ENCODE results near the gene TRPM5. TPM values are rescaled to one million over a fixed set of nuclear protein-coding genes. Genes with fewer than 3 reads are reported as not detected.

Gene TRPM5
- total and polyA plus RNA-seq, 9 of the 15 experiments (the other 6 are each of a cell fraction or from before 2014, with no cell fraction given), result not detected

- no peak for TF ChIP-seq ZNF609 (CRISPR knock-in tag; IDR thresholded peaks at IDR 0.05; ENCODE audit: borderline replicate concordance)
These were observed 22.9 kb downstream of the TRPM5 start (continued) for GRCh38 chr11:2421226-2421994.

- peaks cover 2% of the 10 kb centered on the region for H3K9me1 ChIP-seq (ENCODE audit: control insufficient read depth, insufficient read depth, low read length)
- CTCF ChIA-PET (ENCODE audit: low intra/inter-chr PET ratio), result interaction anchor here (0.6 to 4.3 kb wide), 10 partner anchors 20 to 254 kb away, joined by 3 to 85 read pairs (median 4); partner anchors contain the start of gene TSSC4
- no peaks in the 10 kb centered on the region for H3K9me3 ChIP-seq (replicated peaks; ENCODE audit: control insufficient read depth, insufficient read depth, low read depth, low read length)
- no TSS peak for BruUV-seq (replicated peaks)
- peaks cover 0 to 54% of the 10 kb centered on the region in 2 experiments; a peak in 3 of 5 replicates for H3K4me1 ChIP-seq (replicated peaks in 1 of 2; ENCODE audit: control insufficient read depth in 2 of 2, insufficient read depth in 2 of 2, low read length in 2 of 2)
- peak overlapping the region in 1 of 2 experiments; percentile 74; a peak in 2 of 4 replicates for H3K9ac ChIP-seq (ENCODE audit: insufficient read depth in 1 of 2, low read depth in 2 of 2, low read length in 2 of 2)
- POLR2A ChIA-PET, result interaction anchor here (0.5 to 4.3 kb wide), 6 partner anchors 9 to 222 kb away, joined by 3 to 24 read pairs (median 4); no protein-coding TSS in a partner anchor
- peak overlapping the region; percentile 23; the same call in 1 of the 2 replicates for H3K4me2 ChIP-seq (ENCODE audit: insufficient read depth, low read length)
- 15% methylated on average over 35 of the region's 44 CpGs for WGBS (ENCODE audit: insufficient coverage, low coverage, missing lambda C conversion rate)
- no peaks in the 10 kb centered on the region for H3K79me2 ChIP-seq (ENCODE audit: control insufficient read depth, insufficient read depth, low read length)
- ATAC-seq (peak; percentile 97), FAIRE-seq (peak; percentile 64), DNase-seq (ENCODE audit: extremely low read depth in 1 of 4, low spot score in 3 of 4) (peak; percentile 82 to 93 (median 91))
- in situ Hi-C loops (cut with MboI), result no loop called here
- peaks cover 3 to 65% of the 10 kb centered on the region in 2 experiments; a peak in 4 of 5 replicates for H3K27me3 ChIP-seq (ENCODE audit: control insufficient read depth in 2 of 2, insufficient read depth in 2 of 2, low read length in 2 of 2)
- H4K20me1 ChIP-seq (replicated peaks; ENCODE audit: control insufficient read depth, insufficient read depth, low read length), result peaks cover 20% of the 10 kb centered on the region; the same call in 1 of the 2 replicates
- intact Hi-C loops (cut with micrococcal nuclease), result loop anchor here (1.0 kb wide), 1 partner anchor 20 kb away; the partner anchor contains the start of gene TSSC4
- peak overlapping the region; percentile 75 for H2AFZ ChIP-seq (ENCODE audit: low read depth, low read length)
- no peak overlapping the region for H3K27ac ChIP-seq (ENCODE audit: extremely low read depth, low read depth, low read length)
- no peak overlapping the region for H3K4me3 ChIP-seq
- no peaks in the 10 kb centered on the region for H3K36me3 ChIP-seq (ENCODE audit: control insufficient read depth, insufficient read depth, low read length)
- TF ChIP-seq DLX4 (CRISPR knock-in tag; IDR thresholded peaks at IDR 0.05) (no peak), SETDB1 (IDR thresholded peaks at IDR 0.05; ENCODE audit: low read length) (no peak), ZNF398 (CRISPR knock-in tag; IDR thresholded peaks at IDR 0.05) (no peak), RAD21 (CRISPR knock-in tag; conservative IDR thresholded peaks at IDR 0.05 in 1 of 2, IDR thresholded peaks at IDR 0.05 in 1 of 2) (peak; percentile 86 to 92), ETV6 (IDR thresholded peaks at IDR 0.05; ENCODE audit: borderline replicate concordance in 1 of 2, low read depth in 2 of 2, low read length in 1 of 2) (no peak), ETV6 (CRISPR knock-in tag; IDR thresholded peaks at IDR 0.05; ENCODE audit: borderline replicate concordance) (no peak), CC2D1A (IDR thresholded peaks at IDR 0.05) (0 out of 2 replicates have a peak, but pooled peaks have one; percentile 30), KLF16 (IDR thresholded peaks at IDR 0.05) (no peak), MEF2A (IDR thresholded peaks at IDR 0.05; ENCODE audit: control insufficient read depth, low read depth, low read length) (no peak)
These were observed 23.6 kb downstream of the TRPM5 start for GRCh38 chr11:2420502-2421225.

All from K562 (cell line).